ENCODE measurements around the gene ANKS6.

ANKS6 gene

GRCh38 chr9:98811051-98811650 lies 14.8 kb upstream of the ANKS6 start:
- DNase-seq: no peak

- DNase-seq: no peak
These were observed 13.9 kb upstream of the ANKS6 start for GRCh38 chr9:98810102-98810842.

GRCh38 chr9:98809311-98810101 lies 13.2 kb upstream of the ANKS6 start:
- DNase-seq: peak; percentile 63

- no peak for DNase-seq
These were observed 12.5 kb upstream of the ANKS6 start for GRCh38 chr9:98808875-98809274.

GRCh38 chr9:98808411-98808815 lies 12.1 kb upstream of the ANKS6 start:
- DNase-seq: peak; percentile 29

- DNase-seq: peak; percentile 68
These were observed 11.4 kb upstream of the ANKS6 start for GRCh38 chr9:98807814-98808195.

- peak; percentile 70 for DNase-seq
These were observed 10.9 kb upstream of the ANKS6 start, which contains the start of gene GALNT12 for GRCh38 chr9:98807070-98807813. Gene GALNT12, plus strand, starts transcription at chr9:98807670. Its CDS starts 29 bp downstream, at chr9:98807699.

- DNase-seq: peak; percentile 39
These were observed 10.2 kb upstream of the ANKS6 start for GRCh38 chr9:98806394-98807035.

GRCh38 chr9:98805506-98806272 lies 9.3 kb upstream of the ANKS6 start:
- DNase-seq: no peak

- DNase-seq: no peak
These were observed 7.7 kb upstream of the ANKS6 start for GRCh38 chr9:98804083-98804482.

- no peak for DNase-seq
These were observed 5.6 kb upstream of the ANKS6 start for GRCh38 chr9:98801969-98802371.

GRCh38 chr9:98801561-98801960 lies 5.2 kb upstream of the ANKS6 start:
- no peak for DNase-seq

- no peak for DNase-seq
These were observed 1.9 kb upstream of the ANKS6 start for GRCh38 chr9:98798254-98798653.

GRCh38 chr9:98797491-98797890 lies 1.1 kb upstream of the ANKS6 start:
- no peak for DNase-seq

- DNase-seq: peak; percentile 65
These were observed 388 bp downstream of the ANKS6 start for GRCh38 chr9:98795970-98796363.

GRCh38 chr9:98795295-98795955 lies 930 bp downstream of the ANKS6 start:
- DNase-seq: no peak

- DNase-seq: no peak
These were observed 1.6 kb downstream of the ANKS6 start for GRCh38 chr9:98794802-98795201.

GRCh38 chr9:98793031-98793430 lies 3.3 kb downstream of the ANKS6 start:
- DNase-seq: no peak

- DNase-seq: no peak
These were observed 4.5 kb downstream of the ANKS6 start for GRCh38 chr9:98791608-98792490.

Data from eye (tissue), 1 donor.